Uterus (tissue), 4 donors: Measurements from ENCODE around the gene NRBF2. TPM values are rescaled to one million over a fixed set of nuclear protein-coding genes. Genes with fewer than 3 reads are reported as not detected.

Source experiments
- DNase-seq, 2 donors: peaks; one replicate each; pipeline ENCODE4 v3.0.0-alpha.2; 2019 to 2020
- H3K27ac ChIP-seq, 2 donors: fragments of 200-600 bp; sonication (generic); 1 replicate in 1 of 2; 2 replicates in 1 of 2; pipeline ENCODE4 v1.5.1; 2016 to 2018
- H3K27me3 ChIP-seq, 2 donors: fragments of 200-600 bp; sonication (generic); one replicate each; pipeline ENCODE4 v1.5.1; 2018 to 2019; ENCODE audit warnings: control low read depth in 1 of 2
- H3K36me3 ChIP-seq, 2 donors: fragments of 200-600 bp; sonication (generic); one replicate each; pipeline ENCODE4 v1.5.1; 2019; ENCODE audit warnings: control low read depth in 1 of 2
- H3K4me1 ChIP-seq, 2 donors: fragments of 200-600 bp; sonication (generic); one replicate each; pipeline ENCODE4 v1.5.1; 2018 to 2019; ENCODE audit warnings: control low read depth in 1 of 2
- H3K4me3 ChIP-seq, 2 donors: fragments of 200-600 bp; sonication (generic); 1 replicate in 1 of 2; 2 replicates in 1 of 2; pipeline ENCODE4 v1.5.1; 2018 to 2019; ENCODE audit warnings: mild to moderate bottlenecking in 1 of 2
- H3K9me3 ChIP-seq, 2 donors: fragments of 200-600 bp; sonication (generic); one replicate each; pipeline ENCODE4 v1.5.1; 2019; ENCODE audit warnings: control low read depth in 1 of 2
- POLR2A ChIP-seq, 2 donors: fragments of 450-650 bp; IDR thresholded peaks; one replicate each; pipeline ENCODE4 v1.6.1; 2016; ENCODE audit warnings: antibody characterized with exemption in 2 of 2, mild to moderate bottlenecking in 1 of 2, moderate library complexity in 1 of 2
- intact Hi-C: fragments of 100-400 bp; cut with DNase I; formaldehyde crosslinking; loops from one replicate; pipeline ENCODE4 v1.15.1; 2023; ENCODE audit warnings: low total_unique reads
- small RNA-seq: library from RNA; depleted of rRNA; stranded (forward); fragments of <200 nt; gene quantifications from one replicate; pipeline ENCODE3, GENCODE V24; 2016
- total RNA-seq, 4 donors: library from RNA; depleted of rRNA in 3 of 4; stranded (reverse); fragments of >200 nt in 3 of 4; gene quantifications; one replicate each; pipeline versions ENCODE4 v1.1.0 to v1.2.4, GENCODE V29; 2014 to 2023
- TF ChIP-seq, protein P1 (sequence below), 4 experiments: fragments of 200-600 bp in 2 of 4; fragments of 450-650 bp in 2 of 4; sonication (generic) in 2 of 4; IDR thresholded peaks; one replicate each; pipeline ENCODE4 v1.5.1; 2016 to 2019; ENCODE audit warnings: antibody characterized with exemption in 4 of 4, mild to moderate bottlenecking in 2 of 4, moderate library complexity in 1 of 4
- donor health status: DM: yes; HTN: yes; CAD: no.

NRBF2 gene
- total RNA-seq, 4 donors from 2014 or later, result 4.1 to 20.7 (median 17.0) TPM

DNA sequence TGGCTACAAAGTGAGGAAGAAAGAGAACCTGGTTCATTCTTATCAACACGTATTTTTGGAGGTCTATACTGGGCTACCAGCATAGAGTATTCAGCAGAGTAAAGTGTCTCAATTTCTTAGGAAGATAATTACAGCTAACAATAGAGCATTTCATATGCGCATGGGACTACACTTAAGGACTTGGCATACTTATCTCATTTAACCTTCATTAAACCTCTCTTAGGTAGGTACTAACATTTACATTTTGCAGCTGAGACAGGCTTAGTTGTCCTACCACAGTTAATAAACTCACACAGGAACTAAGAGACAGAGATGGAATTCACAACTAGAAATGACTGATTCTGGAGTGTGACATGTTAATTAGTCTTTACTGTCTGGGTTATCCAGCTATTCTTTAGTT lies 66.6 kb downstream of the NRBF2 start:
- TF ChIP-seq, protein P1, sequence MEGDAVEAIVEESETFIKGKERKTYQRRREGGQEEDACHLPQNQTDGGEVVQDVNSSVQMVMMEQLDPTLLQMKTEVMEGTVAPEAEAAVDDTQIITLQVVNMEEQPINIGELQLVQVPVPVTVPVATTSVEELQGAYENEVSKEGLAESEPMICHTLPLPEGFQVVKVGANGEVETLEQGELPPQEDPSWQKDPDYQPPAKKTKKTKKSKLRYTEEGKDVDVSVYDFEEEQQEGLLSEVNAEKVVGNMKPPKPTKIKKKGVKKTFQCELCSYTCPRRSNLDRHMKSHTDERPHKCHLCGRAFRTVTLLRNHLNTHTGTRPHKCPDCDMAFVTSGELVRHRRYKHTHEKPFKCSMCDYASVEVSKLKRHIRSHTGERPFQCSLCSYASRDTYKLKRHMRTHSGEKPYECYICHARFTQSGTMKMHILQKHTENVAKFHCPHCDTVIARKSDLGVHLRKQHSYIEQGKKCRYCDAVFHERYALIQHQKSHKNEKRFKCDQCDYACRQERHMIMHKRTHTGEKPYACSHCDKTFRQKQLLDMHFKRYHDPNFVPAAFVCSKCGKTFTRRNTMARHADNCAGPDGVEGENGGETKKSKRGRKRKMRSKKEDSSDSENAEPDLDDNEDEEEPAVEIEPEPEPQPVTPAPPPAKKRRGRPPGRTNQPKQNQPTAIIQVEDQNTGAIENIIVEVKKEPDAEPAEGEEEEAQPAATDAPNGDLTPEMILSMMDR (IDR thresholded peaks at IDR 0.05), result no peak
- no peak for TF ChIP-seq POLR2A (IDR thresholded peaks at IDR 0.05)
- intact Hi-C loops, result no loop called here
- Histone ChIP-seq H3K9me3 (no peaks in the 10 kb centered on the region), H3K36me3 (no peaks in the 10 kb centered on the region), H3K4me3 (no peak overlapping the region), H3K27ac (no peak overlapping the region), H3K27me3 (no peaks in the 10 kb centered on the region), H3K4me1 (no peaks in the 10 kb centered on the region)
- DNase-seq, result no peak

DNA sequence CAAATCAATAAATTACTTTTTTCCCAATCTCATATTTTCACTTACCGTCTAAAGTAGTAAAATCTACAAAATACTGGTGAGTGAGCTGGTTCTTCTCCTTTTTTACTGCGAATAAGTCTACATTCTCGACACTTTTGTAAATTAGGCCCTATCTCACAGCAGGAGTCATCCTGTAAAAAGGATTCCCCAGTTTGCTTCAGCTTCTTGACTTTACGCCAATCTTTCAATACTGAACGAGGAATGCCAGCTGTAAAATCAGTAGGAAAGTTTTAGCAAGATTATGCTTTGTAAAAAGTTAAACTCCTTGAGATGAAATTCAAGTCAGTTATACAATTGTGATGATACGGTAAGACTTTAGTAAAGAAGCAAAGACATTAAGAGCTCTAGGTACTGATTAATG lies 67.3 kb downstream of the NRBF2 start:
- no peak for DNase-seq
- H3K4me1 ChIP-seq, result no peaks in the 10 kb centered on the region
- TF ChIP-seq, protein P1 (IDR thresholded peaks at IDR 0.05), result no peak
- no peak for TF ChIP-seq POLR2A (IDR thresholded peaks at IDR 0.05)
- no peaks in the 10 kb centered on the region for H3K9me3 ChIP-seq
- H3K36me3 ChIP-seq, result no peaks in the 10 kb centered on the region
- peak overlapping the region in 1 of 2 donors; percentile 12 for H3K27ac ChIP-seq
- H3K27me3 ChIP-seq, result no peaks in the 10 kb centered on the region
- no peak overlapping the region for H3K4me3 ChIP-seq
- intact Hi-C loops, result no loop called here

DNA sequence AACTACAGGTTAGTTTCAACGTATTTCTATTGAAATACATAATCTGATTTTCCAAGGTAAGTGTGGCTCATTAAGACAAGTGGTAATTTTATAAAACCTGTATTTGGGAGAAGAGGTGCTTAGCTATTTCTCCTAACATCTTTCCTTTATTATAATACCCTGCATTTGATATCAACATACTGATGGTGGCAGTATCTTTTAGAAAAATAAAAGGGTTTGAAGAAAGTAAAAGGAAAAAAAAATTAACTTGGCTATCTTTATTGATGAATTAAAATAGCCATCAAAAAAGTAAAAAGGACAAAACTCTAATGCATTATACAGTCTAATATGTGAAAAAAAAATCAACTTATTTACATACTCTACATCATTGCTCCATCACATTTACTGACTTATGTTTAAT lies 68.0 kb downstream of the NRBF2 start:
- no peak overlapping the region for H3K4me3 ChIP-seq
- intact Hi-C loops, result no loop called here
- no peaks in the 10 kb centered on the region for H3K4me1 ChIP-seq
- DNase-seq, result no peak
- no peak for TF ChIP-seq POLR2A (IDR thresholded peaks at IDR 0.05)
- TF ChIP-seq, protein P1 (IDR thresholded peaks at IDR 0.05), result no peak
- H3K27ac ChIP-seq, result no peak overlapping the region
- H3K36me3 ChIP-seq, result no peaks in the 10 kb centered on the region
- H3K27me3 ChIP-seq, result no peaks in the 10 kb centered on the region
- H3K9me3 ChIP-seq, result no peaks in the 10 kb centered on the region

Small RNA genes lying within 50 kb of the gene (small RNA-seq; reads per million reads assigned to genes)
- not detected for gene RNU6-543P
